DMS114 treated with DMSO at 0.1 percent for 48 hours (cell line): ENCODE data around the gene P2RY13.

ENCODE experiments used
- DNase-seq: peaks from one replicate; lab custom pipeline; 2025; ENCODE audit not compliant: unreplicated experiment; lab: John Stamatoyannopoulos, UW

The P2RY13 gene

DNA sequence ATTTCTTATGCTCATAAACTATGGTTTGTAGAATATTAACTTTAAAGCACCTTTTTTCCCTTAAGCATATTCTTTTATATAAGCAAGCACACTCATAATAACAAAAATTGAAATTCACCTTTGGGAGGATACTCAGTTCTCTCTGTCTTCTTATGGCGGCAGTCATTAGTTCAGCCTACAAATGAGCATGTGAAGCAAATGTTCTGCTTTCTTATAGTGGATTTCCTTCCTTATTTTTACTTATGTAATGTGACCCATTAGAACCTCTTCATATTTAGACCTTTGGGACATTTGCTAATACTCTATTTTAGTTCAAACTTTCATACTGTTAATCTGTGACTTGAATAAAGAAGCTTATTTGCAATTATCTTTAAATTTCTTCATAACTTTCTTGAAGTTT is at the start of gene P2RY13:
P2RY13 (minus strand) TSS at position 187 of the 400 bp plus-strand sequence; CDS start at position 166, 21 bp downstream.
- no peak for DNase-seq

DNA sequence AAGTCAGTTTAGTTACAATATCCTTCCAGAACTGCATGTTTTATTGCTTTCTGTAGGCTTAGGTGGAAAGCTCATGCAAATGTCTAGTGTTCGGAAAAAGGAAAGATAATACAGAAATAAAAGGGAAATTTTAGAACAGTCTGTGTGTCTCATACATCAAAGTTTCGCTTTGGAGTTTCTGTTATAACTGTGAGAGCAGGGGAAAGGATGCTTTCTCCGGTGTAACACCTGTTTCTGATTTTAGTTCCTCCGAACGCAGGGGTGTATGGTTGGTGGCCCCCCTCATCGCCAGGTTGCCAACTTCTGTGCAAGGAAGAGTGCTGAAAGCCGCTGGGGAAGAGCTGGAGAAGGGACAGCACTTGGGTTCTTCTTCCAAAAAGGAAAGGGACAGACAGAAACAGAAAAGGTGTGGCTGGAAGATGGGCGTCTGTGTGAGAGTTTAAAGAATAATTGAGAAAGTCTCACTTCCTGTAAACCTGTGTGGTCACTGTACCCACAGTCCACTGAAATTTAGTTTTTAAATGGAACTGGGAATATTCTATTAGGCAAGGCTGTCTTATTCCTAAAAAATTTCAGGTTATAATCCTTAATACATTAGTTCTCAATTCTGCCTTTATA is 48.5 kb upstream of the P2RY13 start:
- DNase-seq, result no peak

DNA sequence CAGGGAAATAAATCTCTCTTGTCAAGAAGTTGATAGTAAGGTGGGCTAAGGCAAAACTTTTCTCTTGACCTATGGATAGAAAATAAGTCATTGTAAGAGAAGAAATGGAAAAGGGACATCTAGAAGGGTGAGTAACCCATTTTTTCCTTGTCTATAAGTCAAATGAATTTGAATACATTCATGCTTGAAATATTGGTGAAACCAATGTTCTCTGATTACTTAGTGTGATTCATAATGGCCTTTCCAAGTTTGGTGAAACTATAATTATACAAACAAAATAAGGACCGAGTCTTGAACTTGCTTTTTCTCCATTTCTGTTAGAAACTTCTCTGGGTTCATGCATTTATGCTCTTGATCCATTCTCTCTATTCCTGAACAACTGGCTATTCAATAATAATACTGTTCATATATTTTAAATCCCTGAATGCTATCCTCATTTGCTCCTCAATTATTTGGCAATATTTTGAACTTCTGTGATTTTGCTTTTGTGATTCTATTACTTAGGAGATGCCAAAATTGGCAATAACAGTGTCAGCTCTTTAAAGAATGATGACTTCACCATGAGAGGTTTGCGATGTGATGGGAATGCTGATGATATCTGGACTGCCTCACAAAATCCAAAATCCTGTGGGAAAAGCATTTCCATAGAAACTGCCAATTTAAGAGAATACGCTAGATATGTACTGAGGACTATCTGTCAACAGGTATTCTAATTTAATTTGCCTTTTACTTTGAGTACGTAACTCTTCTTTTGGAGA is 42.9 kb upstream of the P2RY13 start:
- DNase-seq, result no peak

- DNase-seq, result no peak
Observed at GRCh38 chr3:151371526-151371925, 42.2 kb upstream of the P2RY13 start.

DNA sequence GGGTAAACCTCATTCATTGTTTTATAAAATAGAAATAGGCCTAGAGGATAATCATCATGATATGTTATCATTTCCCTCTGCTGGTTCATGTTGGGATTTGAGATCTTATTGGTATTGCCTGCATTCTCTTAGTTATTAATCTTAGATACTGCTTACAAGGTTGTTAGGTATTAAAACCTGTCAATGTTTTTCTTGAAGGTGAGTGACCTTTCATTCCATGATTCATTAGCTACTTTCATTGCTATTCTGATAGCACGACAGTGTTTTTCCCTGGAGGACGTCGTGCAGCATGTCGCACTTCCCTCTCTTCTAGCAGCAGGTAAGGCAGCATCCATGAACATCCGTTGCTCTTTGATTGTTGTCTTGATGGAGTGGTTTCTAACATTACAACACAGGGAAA is 38.1 kb upstream of the P2RY13 start:
- DNase-seq, result no peak

GRCh38 chr3:151366993-151367392 is 37.6 kb upstream of the P2RY13 start:
- DNase-seq, result no peak

DNA sequence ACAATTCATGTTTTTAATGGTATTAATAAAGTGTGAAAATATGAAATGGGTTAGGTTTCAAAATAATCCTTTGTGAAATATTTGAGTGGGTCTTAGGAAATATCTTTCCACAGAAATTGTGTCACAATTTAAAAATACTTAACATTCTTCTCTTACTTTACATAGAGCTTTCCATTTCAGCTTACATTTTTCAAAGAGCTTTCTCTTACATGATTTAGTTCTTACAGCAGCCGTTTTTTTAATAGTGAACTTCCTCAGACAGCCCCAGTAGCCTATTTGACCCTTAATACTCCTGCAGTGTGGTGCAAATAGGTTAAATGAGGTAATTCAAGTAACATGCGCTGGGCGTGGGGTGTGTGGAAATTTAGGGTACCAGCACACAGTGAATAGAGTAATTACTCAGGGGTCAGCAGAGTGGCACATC is 33.4 kb upstream of the P2RY13 start:
- DNase-seq, result no peak

GRCh38 chr3:151357463-151357850 is 28.1 kb upstream of the P2RY13 start:
- DNase-seq, result no peak

DNA sequence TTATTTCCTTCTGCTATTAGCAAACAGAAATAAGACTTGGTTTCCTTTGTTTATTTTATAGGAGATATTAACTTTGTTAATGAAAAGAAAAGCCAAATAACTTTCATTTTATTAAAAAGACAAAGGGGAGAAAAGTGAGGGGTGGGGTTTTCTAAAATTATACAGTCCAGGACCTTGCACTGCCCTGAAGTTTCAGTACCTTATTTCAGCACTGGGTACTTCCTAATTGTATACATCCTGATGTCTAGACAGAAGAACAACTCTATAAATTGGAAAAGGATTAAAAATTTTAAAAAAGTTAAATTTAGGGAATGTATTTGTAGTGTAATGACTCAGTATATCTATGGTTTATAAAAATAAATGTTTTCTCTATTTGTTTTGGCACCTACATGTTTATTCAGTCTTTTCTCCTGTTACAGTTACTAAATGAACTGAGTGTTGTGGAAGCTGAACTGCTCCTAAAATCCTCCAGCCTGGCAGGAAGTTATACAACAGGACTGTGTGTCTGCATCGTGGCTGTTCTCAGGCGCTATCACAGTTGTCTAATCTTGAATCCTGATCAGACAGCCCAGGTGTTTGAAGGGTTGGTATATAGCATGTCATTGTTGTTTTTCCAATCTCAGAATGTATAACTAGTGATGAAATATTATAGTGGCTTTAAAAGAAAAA is 27.6 kb upstream of the P2RY13 start:
- no peak for DNase-seq

GRCh38 chr3:151351648-151352047 is 22.3 kb upstream of the P2RY13 start:
- no peak for DNase-seq

DNA sequence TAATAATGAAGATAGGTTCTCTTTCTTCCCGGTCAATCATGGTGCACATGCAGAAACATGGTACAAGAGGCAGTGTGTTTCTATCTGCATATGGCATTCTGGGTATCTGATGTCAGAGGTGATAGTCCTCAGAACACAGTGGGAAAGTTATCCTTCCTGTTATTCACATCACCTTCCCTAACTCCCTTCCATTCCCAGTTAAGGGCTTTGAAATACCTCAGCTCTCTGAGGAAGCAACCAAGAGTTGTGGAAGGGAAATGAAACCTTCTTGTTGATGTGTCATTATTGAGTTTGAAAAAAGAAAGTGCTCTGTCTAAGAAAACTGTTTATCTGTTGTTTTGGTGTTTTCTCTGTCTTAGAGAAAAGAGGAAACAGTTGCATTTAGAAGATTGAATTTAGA is 21.9 kb upstream of the P2RY13 start:
- DNase-seq, result no peak

DNA sequence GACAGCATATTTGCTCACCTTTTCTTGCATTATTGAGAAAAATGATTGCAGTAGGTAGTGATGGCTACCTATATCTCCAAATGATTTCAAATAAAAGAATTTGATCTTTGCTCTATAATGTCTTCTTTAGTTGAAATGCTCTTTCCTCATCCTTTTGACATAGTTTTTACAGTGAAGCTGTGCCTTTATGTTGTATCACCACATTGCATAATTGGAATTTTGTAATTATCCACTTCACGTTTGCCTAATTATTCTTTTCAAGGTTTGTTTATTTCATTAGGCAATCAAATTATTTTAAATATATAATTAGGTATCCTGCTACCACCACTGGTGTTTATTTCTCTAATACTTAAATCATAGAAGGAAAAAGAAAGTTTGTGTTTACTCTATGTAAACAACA is 21.3 kb upstream of the P2RY13 start:
- no peak for DNase-seq

DNA sequence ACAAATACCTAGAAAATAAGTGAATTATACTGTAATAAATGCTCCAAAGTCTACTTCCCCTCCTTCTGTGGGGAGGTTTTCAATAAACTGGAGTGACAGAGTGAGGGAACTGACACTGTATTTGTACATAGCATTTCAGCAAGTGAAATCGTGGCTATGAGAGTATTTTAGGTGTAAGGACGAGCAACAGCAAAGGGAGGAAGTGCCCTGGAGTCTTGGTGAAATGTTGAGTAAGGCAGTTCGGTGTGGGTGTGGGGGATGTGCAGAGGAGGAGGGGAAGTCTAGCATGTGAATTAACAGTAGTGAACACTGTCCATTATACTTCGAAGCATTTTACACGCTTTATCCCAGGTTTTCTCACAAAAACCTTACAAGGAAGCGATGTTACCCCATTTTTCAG is 18.1 kb upstream of the P2RY13 start:
- no peak for DNase-seq

GRCh38 chr3:151346292-151346691 is 16.9 kb upstream of the P2RY13 start:
- no peak for DNase-seq

GRCh38 chr3:151345859-151346258 is 16.5 kb upstream of the P2RY13 start:
- DNase-seq, result no peak

GRCh38 chr3:151331696-151332095 is 2.3 kb upstream of the P2RY13 start:
- DNase-seq, result no peak

- DNase-seq, result no peak
Observed at GRCh38 chr3:151330899-151331298, 1.6 kb upstream of the P2RY13 start.

- no peak for DNase-seq
Observed at GRCh38 chr3:151330379-151330778, 1.0 kb upstream of the P2RY13 start.

- DNase-seq, result no peak
Observed at GRCh38 chr3:151328298-151328995, 902 bp downstream of the P2RY13 start.

- DNase-seq, result peak; percentile 7
Observed at GRCh38 chr3:151327571-151328198, 1.7 kb downstream of the P2RY13 start.

- no peak for DNase-seq
Observed at GRCh38 chr3:151322511-151322910, 6.8 kb downstream of the P2RY13 start.
